GM12878 (cell line): ENCODE results near the gene PIP5KL1. TPM values are rescaled to one million over a fixed set of nuclear protein-coding genes. Genes with fewer than 3 reads are reported as not detected.

ENCODE experiments used
- ATF2 ChIP-seq: IDR thresholded peaks from 2 replicates; pipeline ENCODE4 v1.6.1; 2012; ENCODE audit warnings: low read length, inconsistent platforms
- CBFB ChIP-seq: IDR thresholded peaks from 2 replicates; pipeline ENCODE4 v1.6.1; 2016; ENCODE audit warnings: antibody characterized with exemption, low read depth
- E4F1 ChIP-seq: fragments of 450-650 bp; IDR thresholded peaks from 2 replicates; pipeline ENCODE4 v1.6.1; 2018; ENCODE audit warnings: borderline replicate concordance, mild to moderate bottlenecking; ENCODE audit not compliant: partially characterized antibody
- ETV6 ChIP-seq, 2 experiments: fragments of 450-650 bp in 1 of 2; IDR thresholded peaks in 1 of 2; conservative IDR thresholded peaks in 1 of 2; 2 replicates each; pipeline ENCODE4 v1.6.1; 2014; ENCODE audit warnings: antibody characterized with exemption in 1 of 2, borderline replicate concordance in 1 of 2, low read depth in 1 of 2, mild to moderate bottlenecking in 1 of 2, moderate library complexity in 1 of 2
- FOS ChIP-seq: IDR thresholded peaks from 3 replicates; pipeline ENCODE4 v1.6.1; 2011; ENCODE audit warnings: borderline replicate concordance; ENCODE audit not compliant: insufficient read length; ENCODE audit errors: extremely low read depth
- FOXM1 ChIP-seq: IDR thresholded peaks from 2 replicates; pipeline ENCODE4 v1.6.1; 2012; ENCODE audit warnings: low read depth, mild to moderate bottlenecking, inconsistent platforms, low read length, moderate library complexity
- HCFC1 ChIP-seq: fragments of 150-350 bp; IDR thresholded peaks from 2 replicates; pipeline ENCODE4 v1.6.1; 2014; ENCODE audit warnings: low read length
- NBN ChIP-seq: fragments of 450-650 bp; IDR thresholded peaks from 2 replicates; pipeline ENCODE4 v1.6.1; 2016
- POLR2A ChIP-seq: IDR thresholded peaks from 2 replicates; pipeline ENCODE4 v1.6.1; 2011; ENCODE audit warnings: low read depth, mild to moderate bottlenecking, low read length
- SIN3A ChIP-seq: IDR thresholded peaks from 2 replicates; pipeline ENCODE4 v1.6.1; 2012; ENCODE audit warnings: low read depth, low read length, improper control_type of control experiment
- SPI1 ChIP-seq: IDR thresholded peaks from 2 replicates; pipeline ENCODE4 v1.6.1; 2011; ENCODE audit warnings: low read depth, mild to moderate bottlenecking, low read length, moderate library complexity, borderline replicate concordance; ENCODE audit not compliant: insufficient read depth
- USF2 ChIP-seq: IDR thresholded peaks from 2 replicates; pipeline ENCODE4 v1.6.1; 2011; ENCODE audit warnings: low read depth, low read length, improper control_type of control experiment, borderline replicate concordance
- ZNF217 ChIP-seq: fragments of 450-650 bp; IDR thresholded peaks from 2 replicates; pipeline ENCODE4 v1.6.1; 2017; ENCODE audit warnings: antibody characterized with exemption, mild to moderate bottlenecking
- polyA plus RNA-seq, 11 experiments: library from polyadenylated mRNA; depleted of rRNA in 4 of 11; unstranded in 6 of 11; stranded (reverse) in 5 of 11; fragments of >200 nt; fragmentation: Nextera tagmentation in 4 of 11; fragmentation: Illumina TruSeq in 1 of 11; extraction: Ambion mirVana in 4 of 11; extraction: Trizol in 1 of 11; gene quantifications; 1 replicate in 1 of 11; 2 replicates in 10 of 11; pipeline versions ENCODE4 v1.2.1 to v1.2.3, GENCODE V29; 2011 to 2016; ENCODE audit warnings: inconsistent platforms in 2 of 11, missing spikeins in 2 of 11, low read depth in 1 of 11
- total RNA-seq, 4 experiments: library from RNA; depleted of rRNA in 3 of 4; stranded (reverse); fragments of >200 nt in 3 of 4; fragmentation: Illumina TruSeq in 1 of 4; extraction: Trizol in 1 of 4; gene quantifications; 2 replicates each; pipeline versions ENCODE4 v1.2.1 to v1.2.3, GENCODE V29; 2013 to 2021
- TF ChIP-seq, protein P1 (sequence below): fragments of 450-650 bp; IDR thresholded peaks from 2 replicates; pipeline ENCODE4 v1.6.1; 2014; ENCODE audit warnings: mild to moderate bottlenecking
- TF ChIP-seq, protein P2 (sequence below): fragments of 450-650 bp; IDR thresholded peaks from 2 replicates; pipeline ENCODE4 v1.6.1; 2017; ENCODE audit warnings: borderline replicate concordance

Gene PIP5KL1
- total and polyA plus RNA-seq, 10 of the 15 experiments (the other 5 are each of a cell fraction or from before 2014, with no cell fraction given), result 0.04 to 0.67 (median 0.43) TPM; not detected in 2

DNA sequence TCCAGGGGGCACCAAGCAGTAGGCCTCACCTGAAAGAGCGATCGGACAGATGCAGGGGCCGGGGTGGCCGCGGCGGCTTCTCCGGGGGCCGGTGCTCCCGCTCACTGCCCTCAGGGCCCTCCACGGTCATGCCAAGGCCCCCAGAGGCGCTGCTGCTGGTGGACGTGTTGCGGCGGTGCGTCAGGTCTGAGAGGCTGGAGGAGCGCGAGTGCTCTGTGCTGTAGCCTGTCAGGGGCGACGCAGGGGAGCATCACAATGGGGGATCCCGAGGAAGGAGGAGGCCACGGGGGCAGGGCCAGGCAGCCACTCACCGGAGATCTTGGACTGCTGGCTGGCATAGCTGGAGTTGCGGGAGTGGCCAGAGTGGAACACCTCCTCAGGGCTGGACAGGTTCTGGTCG is 14.8 kb upstream of the PIP5KL1 start (continued):
- TF ChIP-seq, protein P1, sequence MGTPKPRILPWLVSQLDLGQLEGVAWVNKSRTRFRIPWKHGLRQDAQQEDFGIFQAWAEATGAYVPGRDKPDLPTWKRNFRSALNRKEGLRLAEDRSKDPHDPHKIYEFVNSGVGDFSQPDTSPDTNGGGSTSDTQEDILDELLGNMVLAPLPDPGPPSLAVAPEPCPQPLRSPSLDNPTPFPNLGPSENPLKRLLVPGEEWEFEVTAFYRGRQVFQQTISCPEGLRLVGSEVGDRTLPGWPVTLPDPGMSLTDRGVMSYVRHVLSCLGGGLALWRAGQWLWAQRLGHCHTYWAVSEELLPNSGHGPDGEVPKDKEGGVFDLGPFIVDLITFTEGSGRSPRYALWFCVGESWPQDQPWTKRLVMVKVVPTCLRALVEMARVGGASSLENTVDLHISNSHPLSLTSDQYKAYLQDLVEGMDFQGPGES, result no peak
- TF ChIP-seq SPI1 (no peak), POLR2A (no peak), FOS (no peak), ATF2 (no peak), ZNF217 (no peak), ETV6 (conservative IDR thresholded peaks at IDR 0.05 in 1 of 2, IDR thresholded peaks at IDR 0.05 in 1 of 2; ENCODE audit: borderline replicate concordance in 1 of 2, low read depth in 1 of 2) (no peak), USF2 (no peak), HCFC1 (no peak), FOXM1 (no peak), E4F1 (no peak), SIN3A (no peak), NBN (no peak), CBFB (no peak)
- TF ChIP-seq, protein P2, sequence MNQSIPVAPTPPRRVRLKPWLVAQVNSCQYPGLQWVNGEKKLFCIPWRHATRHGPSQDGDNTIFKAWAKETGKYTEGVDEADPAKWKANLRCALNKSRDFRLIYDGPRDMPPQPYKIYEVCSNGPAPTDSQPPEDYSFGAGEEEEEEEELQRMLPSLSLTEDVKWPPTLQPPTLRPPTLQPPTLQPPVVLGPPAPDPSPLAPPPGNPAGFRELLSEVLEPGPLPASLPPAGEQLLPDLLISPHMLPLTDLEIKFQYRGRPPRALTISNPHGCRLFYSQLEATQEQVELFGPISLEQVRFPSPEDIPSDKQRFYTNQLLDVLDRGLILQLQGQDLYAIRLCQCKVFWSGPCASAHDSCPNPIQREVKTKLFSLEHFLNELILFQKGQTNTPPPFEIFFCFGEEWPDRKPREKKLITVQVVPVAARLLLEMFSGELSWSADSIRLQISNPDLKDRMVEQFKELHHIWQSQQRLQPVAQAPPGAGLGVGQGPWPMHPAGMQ, result no peak
